Astrocyte of the cerebellum (primary cell): ENCODE results near the gene BICDL1.

Experiments used
- DNase-seq: peaks from one replicate; pipeline ENCODE4 v3.0.0-alpha.2; 2011; ENCODE audit warnings: low read depth
- H3K4me3 ChIP-seq: 2 replicates; pipeline ENCODE4 v1.5.1; 2011; ENCODE audit warnings: mild to moderate bottlenecking, low read depth, low read length, moderate library complexity
- in situ Hi-C: cut with HindIII; loops from 2 replicates; pipeline ENCODE4 v1.10.0; 2017; ENCODE audit warnings: low sequenced_read_pairs
- TF ChIP-seq, protein P1 (sequence below): IDR thresholded peaks from 2 replicates; pipeline ENCODE4 v1.5.1; 2012; ENCODE audit warnings: low read length, low read depth, moderate library complexity, mild to moderate bottlenecking; ENCODE audit errors: missing control alignments

The BICDL1 gene

DNA sequence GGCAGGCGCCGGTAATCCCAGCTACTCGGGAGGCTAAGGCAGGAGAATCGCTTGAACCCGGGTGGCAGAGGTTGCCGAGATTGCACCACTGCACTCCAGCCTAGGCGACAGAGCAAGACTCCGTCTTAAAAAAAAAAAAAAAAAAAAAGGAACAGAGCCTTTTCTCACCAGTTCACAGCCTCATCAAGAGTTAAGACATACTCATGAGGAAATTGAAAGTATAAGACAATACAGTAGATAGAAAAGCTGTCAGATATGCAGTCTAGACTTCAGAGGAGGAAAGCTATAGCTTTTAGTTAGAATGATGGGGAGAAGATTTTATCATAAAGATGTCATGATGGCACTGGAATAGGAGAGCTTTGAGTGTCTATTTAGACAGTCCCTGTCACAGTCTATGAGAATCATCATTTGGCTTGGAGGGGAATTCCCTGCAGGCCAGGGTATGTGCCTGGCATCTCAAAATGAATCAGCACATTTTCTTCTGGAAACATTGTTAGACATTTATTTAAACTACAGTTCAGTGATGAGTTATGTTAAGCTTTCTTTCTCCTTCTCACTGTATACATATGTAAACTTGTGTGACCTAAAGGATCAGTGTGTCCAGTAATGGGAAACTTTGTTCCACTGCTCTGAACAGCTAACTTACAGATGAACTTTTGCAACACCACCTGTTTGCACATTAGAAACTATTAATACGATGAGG lies 130.4 kb downstream of the BICDL1 start:
- H3K4me3 ChIP-seq = no peak overlapping the region
- TF ChIP-seq, protein P1, sequence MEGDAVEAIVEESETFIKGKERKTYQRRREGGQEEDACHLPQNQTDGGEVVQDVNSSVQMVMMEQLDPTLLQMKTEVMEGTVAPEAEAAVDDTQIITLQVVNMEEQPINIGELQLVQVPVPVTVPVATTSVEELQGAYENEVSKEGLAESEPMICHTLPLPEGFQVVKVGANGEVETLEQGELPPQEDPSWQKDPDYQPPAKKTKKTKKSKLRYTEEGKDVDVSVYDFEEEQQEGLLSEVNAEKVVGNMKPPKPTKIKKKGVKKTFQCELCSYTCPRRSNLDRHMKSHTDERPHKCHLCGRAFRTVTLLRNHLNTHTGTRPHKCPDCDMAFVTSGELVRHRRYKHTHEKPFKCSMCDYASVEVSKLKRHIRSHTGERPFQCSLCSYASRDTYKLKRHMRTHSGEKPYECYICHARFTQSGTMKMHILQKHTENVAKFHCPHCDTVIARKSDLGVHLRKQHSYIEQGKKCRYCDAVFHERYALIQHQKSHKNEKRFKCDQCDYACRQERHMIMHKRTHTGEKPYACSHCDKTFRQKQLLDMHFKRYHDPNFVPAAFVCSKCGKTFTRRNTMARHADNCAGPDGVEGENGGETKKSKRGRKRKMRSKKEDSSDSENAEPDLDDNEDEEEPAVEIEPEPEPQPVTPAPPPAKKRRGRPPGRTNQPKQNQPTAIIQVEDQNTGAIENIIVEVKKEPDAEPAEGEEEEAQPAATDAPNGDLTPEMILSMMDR = no peak
- in situ Hi-C loops = no loop called here
- DNase-seq = no peak

DNA sequence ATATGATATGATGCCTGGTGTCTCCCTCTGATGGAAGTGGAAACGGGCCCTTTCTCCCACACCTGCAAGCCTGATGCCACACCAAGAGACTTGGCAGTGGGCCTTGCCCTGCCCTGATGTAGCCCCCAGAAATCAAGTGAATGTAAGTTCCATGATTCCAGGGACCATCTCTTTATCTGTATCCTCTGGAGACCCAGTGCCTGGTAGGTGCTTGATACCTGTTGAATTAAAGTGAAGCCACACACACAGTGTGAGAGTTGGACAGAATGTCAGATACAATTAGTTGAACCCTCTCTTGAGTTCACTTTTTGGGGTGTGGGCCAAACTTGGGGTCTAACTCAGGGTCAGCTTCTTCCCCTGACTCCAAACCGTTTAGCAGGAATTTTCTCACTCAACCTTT lies 132.3 kb downstream of the BICDL1 start:
- H3K4me3 ChIP-seq = no peak overlapping the region
- TF ChIP-seq, protein P1 = no peak
- no peak for DNase-seq
- in situ Hi-C loops = no loop called here

DNA sequence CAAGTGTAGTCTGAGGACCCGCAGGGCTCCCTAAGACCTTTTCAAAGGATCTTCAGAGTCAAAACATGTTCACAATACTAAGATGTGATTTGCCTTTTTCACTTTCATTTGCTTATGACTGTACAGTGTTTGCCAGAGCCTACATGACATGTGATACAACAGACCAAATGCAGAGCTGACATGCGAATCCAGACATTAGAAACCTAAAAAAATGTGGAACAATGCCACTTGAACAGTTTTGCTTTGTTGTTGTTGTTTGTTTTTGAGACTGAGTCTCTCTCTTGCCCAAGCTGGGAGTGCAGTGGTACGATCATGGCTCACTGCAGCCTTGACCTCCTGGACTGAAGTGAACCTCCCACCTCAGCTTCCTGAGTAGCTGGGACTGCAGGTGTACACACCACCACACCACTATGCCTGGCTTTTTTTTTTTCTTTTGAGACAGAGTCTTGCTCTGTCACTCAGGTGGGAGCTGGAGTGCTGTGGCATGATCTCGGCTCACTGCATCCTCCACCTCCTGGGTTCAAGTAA lies 132.8 kb downstream of the BICDL1 start:
- no peak for DNase-seq
- in situ Hi-C loops = no loop called here
- no peak overlapping the region for H3K4me3 ChIP-seq
- TF ChIP-seq, protein P1 = no peak

DNA sequence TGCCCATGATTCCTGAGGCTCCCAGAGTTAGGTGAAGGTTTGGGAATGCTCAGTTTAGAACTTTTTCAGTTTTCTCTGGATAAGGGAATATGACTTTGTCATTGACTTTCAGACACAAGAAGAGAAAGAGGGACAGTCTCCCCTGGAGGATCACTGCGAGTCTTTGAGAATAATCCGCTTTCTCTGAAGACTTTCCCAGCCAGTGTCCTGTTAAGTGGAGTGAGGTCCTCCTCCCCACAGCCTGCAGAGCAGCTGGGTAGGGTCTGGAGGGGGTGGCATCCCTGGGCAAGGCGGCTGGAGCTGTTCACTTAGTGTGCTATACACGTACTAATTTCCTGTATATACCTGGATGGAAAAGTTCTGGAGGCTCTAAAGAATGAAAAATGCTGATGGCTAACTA lies 136.0 kb downstream of the BICDL1 start:
- no peak overlapping the region for H3K4me3 ChIP-seq
- TF ChIP-seq, protein P1 = no peak
- in situ Hi-C loops = no loop called here
- no peak for DNase-seq

DNA sequence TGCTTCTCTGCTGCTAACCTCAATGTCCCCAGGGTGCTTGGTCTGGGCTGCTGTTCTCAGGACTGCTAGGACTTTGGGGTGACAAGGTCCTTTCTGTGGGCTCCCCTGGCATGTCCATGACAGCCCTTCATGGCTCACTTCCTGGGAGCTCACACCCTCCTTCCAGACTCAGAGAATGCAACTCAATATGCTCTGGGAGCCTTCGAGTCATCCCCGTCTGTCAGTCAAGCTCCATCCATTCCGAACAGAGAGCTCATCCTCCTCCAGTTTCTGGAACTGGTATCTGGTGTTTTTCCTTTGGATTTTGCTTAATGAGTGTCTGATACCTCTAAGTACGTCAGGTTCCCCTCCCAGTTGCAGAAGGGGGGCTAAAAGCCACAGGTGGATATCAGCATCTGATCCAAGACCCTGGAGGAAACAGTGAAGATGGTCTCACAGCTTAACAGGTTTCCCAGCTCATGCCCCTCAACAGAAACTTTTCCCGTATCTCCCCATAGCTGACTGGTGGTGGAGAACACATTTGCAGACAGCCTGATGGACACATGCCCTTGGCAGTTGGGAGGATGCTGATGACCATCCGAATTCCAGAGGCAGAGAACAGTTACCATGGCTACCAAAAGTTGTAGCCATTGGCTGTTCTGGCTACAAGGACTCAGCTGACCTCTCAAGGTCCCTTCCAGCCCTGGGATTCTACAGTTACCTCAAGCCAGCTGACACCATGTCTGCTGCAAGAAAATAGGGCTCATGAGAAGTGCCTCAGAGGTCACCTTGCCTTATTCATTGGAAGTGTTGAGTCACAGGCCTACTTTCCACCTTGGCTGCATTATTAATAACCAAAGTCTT lies 137.0 kb downstream of the BICDL1 start:
- DNase-seq = no peak
- in situ Hi-C loops = no loop called here
- TF ChIP-seq, protein P1 = no peak

DNA sequence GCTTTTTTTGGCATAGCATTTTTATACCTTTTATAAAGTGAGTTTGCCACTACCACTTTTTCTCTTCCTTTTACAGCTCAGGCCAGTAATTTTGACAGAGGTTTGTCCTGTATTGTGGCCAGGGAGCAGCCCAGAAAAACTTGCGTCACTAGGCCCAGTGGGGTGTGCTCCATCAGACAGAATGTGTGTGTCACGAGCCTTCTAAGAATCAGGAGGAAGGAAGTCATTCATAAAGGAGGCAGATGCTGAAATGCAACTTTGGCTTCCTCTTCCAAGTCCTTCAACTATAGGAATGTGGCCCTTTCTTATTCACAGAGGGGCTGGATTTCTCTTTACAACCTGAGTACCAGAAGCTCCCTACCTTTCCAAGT lies 137.6 kb downstream of the BICDL1 start:
- in situ Hi-C loops = no loop called here
- TF ChIP-seq, protein P1 = no peak
- DNase-seq = no peak
- H3K4me3 ChIP-seq = no peak overlapping the region

More for the DNA sequence above, 137.0 kb downstream of the BICDL1 start:
- no peak overlapping the region for H3K4me3 ChIP-seq
